ENCODE results near the gene ATP6V1G2. TPM values are rescaled to one million over a fixed set of nuclear protein-coding genes. Genes with fewer than 3 reads are reported as not detected.

Gene ATP6V1G2
- total RNA-seq, 6 experiments from 2014 or later, result 0.29 to 0.43 (median 0.42) TPM; not detected in 3

- H3K4me3 ChIP-seq, result no peak overlapping the region
Measured at GRCh38 chr6:31534521-31535040, 11.8 kb downstream of the ATP6V1G2 start.

GRCh38 chr6:31534011-31534410, 12.4 kb downstream of the ATP6V1G2 start:
- ATAC-seq (no peak), DNase-seq (no peak)
- H3K27ac ChIP-seq, result no peak overlapping the region
- H3K4me3 ChIP-seq, result no peak overlapping the region
- no peaks in the 10 kb centered on the region for H3K27me3 ChIP-seq
- peaks cover 0 to 6% (median under 1%) of the 10 kb centered on the region in 4 donors for H3K4me1 ChIP-seq
- intact Hi-C loops (cut with DNase I), result no loop called here
- peaks cover 12 to 92% (median 50%) of the 10 kb centered on the region in 4 donors for H3K36me3 ChIP-seq
- H3K9me3 ChIP-seq, result no peaks in the 10 kb centered on the region
- TF ChIP-seq POLR2A (IDR thresholded peaks at IDR 0.05), result no peak
- TF ChIP-seq CTCF (IDR thresholded peaks at IDR 0.05), result no peak
- WGBS (ENCODE audit: insufficient coverage, low coverage, low lambda C conversion rate, missing lambda C conversion rate), result 93% methylated on average over 6 of the region's 6 CpGs

More at GRCh38 chr6:31534521-31535040, 11.8 kb downstream of the ATP6V1G2 start:
- TF ChIP-seq CTCF (IDR thresholded peaks at IDR 0.05), result no peak
- TF ChIP-seq POLR2A (IDR thresholded peaks at IDR 0.05), result no peak
- WGBS (ENCODE audit: insufficient coverage, low coverage, low lambda C conversion rate, missing lambda C conversion rate), result 89% methylated on average over 19 of the region's 24 CpGs
- intact Hi-C loops (cut with DNase I), result no loop called here
- Histone ChIP-seq H3K27me3 (no peaks in the 10 kb centered on the region), H3K27ac (no peak overlapping the region), H3K9me3 (no peaks in the 10 kb centered on the region), H3K36me3 (peaks cover 12 to 98% (median 52%) of the 10 kb centered on the region in 4 donors), H3K4me1 (peaks cover 0 to 12% (median 4%) of the 10 kb centered on the region in 4 donors)
- no peak for ATAC-seq
- DNase-seq, result no peak

- peaks cover 12 to 86% (median 47%) of the 10 kb centered on the region in 4 donors for H3K36me3 ChIP-seq
- intact Hi-C loops (cut with DNase I), result no loop called here
- WGBS (ENCODE audit: insufficient coverage, low coverage, low lambda C conversion rate, missing lambda C conversion rate), result 86% methylated on average over 1 of the region's 1 CpG
Measured at GRCh38 chr6:31533455-31533841, 13.0 kb downstream of the ATP6V1G2 start.

GRCh38 chr6:31532644-31533454, 13.6 kb downstream of the ATP6V1G2 start:
- no peak overlapping the region for H3K27ac ChIP-seq
- peaks cover 12 to 80% (median 43%) of the 10 kb centered on the region in 4 donors for H3K36me3 ChIP-seq
- intact Hi-C loops (cut with DNase I), result no loop called here
- no peaks in the 10 kb centered on the region for H3K9me3 ChIP-seq
- no peak for DNase-seq
- TF ChIP-seq CTCF (IDR thresholded peaks at IDR 0.05), result no peak
- TF ChIP-seq POLR2A (IDR thresholded peaks at IDR 0.05), result no peak
- no peaks in the 10 kb centered on the region for H3K27me3 ChIP-seq
- WGBS (ENCODE audit: insufficient coverage, low coverage, low lambda C conversion rate, missing lambda C conversion rate), result 56% methylated on average over 8 of the region's 9 CpGs
- ATAC-seq, result peak in 2 of 4 donors; percentile 18 to 25
- no peaks in the 10 kb centered on the region for H3K4me1 ChIP-seq
- H3K4me3 ChIP-seq, result no peak overlapping the region

More at GRCh38 chr6:31533455-31533841, 13.0 kb downstream of the ATP6V1G2 start:
- DNase-seq (no peak), ATAC-seq (no peak)
- Histone ChIP-seq H3K4me1 (peaks cover 0 to under 1% (median 0%) of the 10 kb centered on the region in 4 donors), H3K9me3 (no peaks in the 10 kb centered on the region), H3K4me3 (no peak overlapping the region), H3K27ac (no peak overlapping the region), H3K27me3 (no peaks in the 10 kb centered on the region)
- no peak for TF ChIP-seq CTCF (IDR thresholded peaks at IDR 0.05)
- TF ChIP-seq POLR2A (IDR thresholded peaks at IDR 0.05), result no peak
